CD4-positive, alpha-beta T cell (primary cell): ENCODE data around the gene SLC16A9. TPM values are rescaled to one million over a fixed set of nuclear protein-coding genes. Genes with fewer than 3 reads are reported as not detected.

Source experiments
- ATAC-seq: fragments of 200-7000 bp; cut with Tn5 transposase; one replicate; pipeline ENCODE4 v1.10.0; 2022; ENCODE audit warnings: mild to moderate bottlenecking; ENCODE audit not compliant: poor library complexity
- CTCF ChIA-PET: fragments of 350-600 bp; sonication (Branson Sonifier 250); formaldehyde crosslinking; loops from one replicate; lab custom pipeline; 2021; ENCODE audit warnings: antibody characterized with exemption, inconsistent platforms; lab: Charles Lee
- POLR2A ChIA-PET: fragments of 350-600 bp; sonication (Branson Sonifier 250); formaldehyde crosslinking; loops from one replicate; lab custom pipeline; 2021; ENCODE audit warnings: antibody characterized with exemption, inconsistent platforms; lab: Charles Lee
- DNase-seq, 14 experiments: peaks; one replicate each; pipeline ENCODE4 v3.0.0-alpha.2; 2013 to 2020; ENCODE audit warnings: mixed read lengths in 2 of 14
- H3K27ac ChIP-seq, 2 donors: one replicate each; pipeline versions ENCODE4 v1.5.1 to v1.7.0; 2013; ENCODE audit warnings: low read length in 2 of 2, low read depth in 1 of 2, mild to moderate bottlenecking in 1 of 2
- H3K27me3 ChIP-seq, 2 experiments: 1 replicate in 1 of 2; 2 replicates in 1 of 2; pipeline versions ENCODE4 v1.6.1 to v1.7.0; 2013; ENCODE audit warnings: low read length in 2 of 2, control low read depth in 1 of 2, mild to moderate bottlenecking in 1 of 2, moderate library complexity in 1 of 2; ENCODE audit not compliant: insufficient read depth in 2 of 2, control insufficient read depth in 1 of 2
- H3K36me3 ChIP-seq: one replicate; pipeline ENCODE4 v1.6.1; 2013; ENCODE audit warnings: low read length, control low read depth; ENCODE audit not compliant: insufficient read depth
- H3K4me1 ChIP-seq: one replicate; pipeline ENCODE4 v1.6.1; 2013; ENCODE audit warnings: low read length, control low read depth; ENCODE audit not compliant: insufficient read depth
- H3K4me3 ChIP-seq: one replicate; pipeline ENCODE4 v1.5.1; 2013; ENCODE audit warnings: mild to moderate bottlenecking, low read length, moderate library complexity
- H3K9me3 ChIP-seq, 2 experiments: 1 replicate in 1 of 2; 2 replicates in 1 of 2; pipeline versions ENCODE4 v1.6.1 to v1.7.0; 2013; ENCODE audit warnings: low read length in 2 of 2, mild to moderate bottlenecking in 2 of 2, control low read depth in 1 of 2, moderate library complexity in 1 of 2; ENCODE audit not compliant: control insufficient read depth in 1 of 2, insufficient read depth in 1 of 2
- H3K27ac Mint-ChIP-seq: one replicate; pipeline ENCODE4 v1.8.0; 2020; ENCODE audit warnings: mixed read lengths
- H3K27me3 Mint-ChIP-seq: one replicate; pipeline ENCODE4 v1.8.0; 2021; ENCODE audit warnings: mixed read lengths
- H3K36me3 Mint-ChIP-seq: one replicate; pipeline ENCODE4 v1.8.0; 2021; ENCODE audit warnings: low read depth, mixed read lengths
- H3K4me1 Mint-ChIP-seq: one replicate; pipeline ENCODE4 v1.8.0; 2021; ENCODE audit warnings: low read depth, mixed read lengths
- H3K4me3 Mint-ChIP-seq: one replicate; pipeline ENCODE4 v1.8.0; 2020; ENCODE audit warnings: mild to moderate bottlenecking, mixed read lengths
- H3K9me3 Mint-ChIP-seq: one replicate; pipeline ENCODE4 v1.8.0; 2020; ENCODE audit warnings: mixed read lengths
- intact Hi-C, 2 experiments: fragments of 100-400 bp; cut with DNase I in 1 of 2; cut with micrococcal nuclease in 1 of 2; formaldehyde crosslinking; loops; one replicate each; pipeline versions ENCODE4 v1.15.1 to v1.9.0; 2023 to 2025; cut with DNase I, micrococcal nuclease
- total RNA-seq, 174 experiments: library from RNA in 2 of 174; stranded (reverse) in 2 of 174; gene quantifications; one replicate each; pipeline ENCODE4 v1.2.3 and lab custom pipeline; 2021 to 2026
- TF ChIP-seq, protein P1 (sequence below): fragments of 200-600 bp; IDR thresholded peaks from one replicate; pipeline ENCODE4 v1.8.0; 2022; ENCODE audit warnings: antibody characterized with exemption, mild to moderate bottlenecking

Gene SLC16A9
- total RNA-seq, 2 experiments from 2014 or later = not detected

DNA sequence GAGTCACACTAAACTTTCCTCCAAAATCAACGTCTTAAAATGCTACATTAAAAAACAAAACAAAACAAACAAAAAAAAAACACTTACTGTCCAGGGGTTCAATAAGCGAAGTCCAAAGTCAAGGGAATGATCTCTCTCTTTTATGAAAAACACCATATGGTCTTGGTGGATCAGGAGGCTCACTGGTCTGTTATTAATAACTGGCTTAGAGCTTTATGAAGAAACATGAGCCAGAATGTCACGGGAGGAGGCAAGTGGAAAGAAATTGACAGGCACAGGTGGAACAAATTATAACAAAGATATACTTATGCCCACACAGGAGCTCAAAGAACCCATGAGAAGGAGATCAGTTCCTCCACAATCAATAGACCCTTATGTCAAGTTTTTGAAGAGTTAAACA lies 43.6 kb upstream of the SLC16A9 start, which contains the start of gene MRLN:
Gene MRLN (minus strand): TSS at position 189 of the 400 bp plus-strand sequence.
- ATAC-seq (no peak), DNase-seq (no peak)
- no peak within 1 kb of the TSS for H3K27ac ChIP-seq
- H3K36me3 Mint-ChIP-seq = no peaks in the 10 kb centered on the region
- no peaks in the 10 kb centered on the region for H3K27me3 ChIP-seq
- H3K4me1 ChIP-seq = no peaks in the 10 kb centered on the region
- no peaks in the 10 kb centered on the region for H3K36me3 ChIP-seq
- peaks cover 17% of the 10 kb centered on the region for H3K27me3 Mint-ChIP-seq
- H3K27ac Mint-ChIP-seq = no peak within 1 kb of the TSS
- no peaks in the 10 kb centered on the region for H3K4me1 Mint-ChIP-seq
- CTCF ChIA-PET = no interaction called here
- H3K9me3 ChIP-seq = no peaks in the 10 kb centered on the region
- H3K4me3 Mint-ChIP-seq = no peak within 1 kb of the TSS
- H3K9me3 Mint-ChIP-seq = no peaks in the 10 kb centered on the region
- POLR2A ChIA-PET = no interaction called here
- no peak within 1 kb of the TSS for H3K4me3 ChIP-seq
- TF ChIP-seq, protein P1, sequence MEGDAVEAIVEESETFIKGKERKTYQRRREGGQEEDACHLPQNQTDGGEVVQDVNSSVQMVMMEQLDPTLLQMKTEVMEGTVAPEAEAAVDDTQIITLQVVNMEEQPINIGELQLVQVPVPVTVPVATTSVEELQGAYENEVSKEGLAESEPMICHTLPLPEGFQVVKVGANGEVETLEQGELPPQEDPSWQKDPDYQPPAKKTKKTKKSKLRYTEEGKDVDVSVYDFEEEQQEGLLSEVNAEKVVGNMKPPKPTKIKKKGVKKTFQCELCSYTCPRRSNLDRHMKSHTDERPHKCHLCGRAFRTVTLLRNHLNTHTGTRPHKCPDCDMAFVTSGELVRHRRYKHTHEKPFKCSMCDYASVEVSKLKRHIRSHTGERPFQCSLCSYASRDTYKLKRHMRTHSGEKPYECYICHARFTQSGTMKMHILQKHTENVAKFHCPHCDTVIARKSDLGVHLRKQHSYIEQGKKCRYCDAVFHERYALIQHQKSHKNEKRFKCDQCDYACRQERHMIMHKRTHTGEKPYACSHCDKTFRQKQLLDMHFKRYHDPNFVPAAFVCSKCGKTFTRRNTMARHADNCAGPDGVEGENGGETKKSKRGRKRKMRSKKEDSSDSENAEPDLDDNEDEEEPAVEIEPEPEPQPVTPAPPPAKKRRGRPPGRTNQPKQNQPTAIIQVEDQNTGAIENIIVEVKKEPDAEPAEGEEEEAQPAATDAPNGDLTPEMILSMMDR = no peak
- intact Hi-C loops = no loop called here

DNA sequence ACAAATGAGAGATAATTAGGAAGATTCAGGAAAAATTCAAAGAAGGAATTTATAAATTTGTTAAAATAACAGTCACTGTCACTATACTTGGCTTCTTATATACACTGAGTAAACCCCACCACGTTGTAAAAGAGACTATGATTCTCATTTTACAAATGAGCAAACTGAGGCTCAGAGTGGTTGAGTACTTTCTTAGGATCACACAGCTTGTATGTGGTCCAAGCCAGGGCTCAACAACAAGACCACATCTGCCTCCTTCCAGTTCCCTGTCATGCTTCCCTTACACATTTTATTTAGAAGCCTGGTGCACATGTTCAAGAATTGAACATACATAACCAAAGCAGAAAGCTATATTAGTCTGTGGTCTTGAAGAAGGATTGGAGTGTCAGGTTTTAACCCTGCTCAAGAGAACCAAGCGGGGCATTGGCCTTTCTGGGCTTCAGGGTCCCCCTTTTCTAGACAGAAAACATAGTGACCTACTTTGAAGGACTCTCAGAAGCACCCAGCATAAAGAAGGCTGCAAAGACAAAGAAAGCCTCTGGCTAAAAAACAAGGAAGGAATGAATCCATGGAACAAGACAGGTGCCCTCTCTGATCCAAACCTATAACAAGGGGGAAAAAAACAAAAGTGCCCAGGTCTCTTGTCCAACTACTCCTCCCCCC lies 42.8 kb upstream of the SLC16A9 start:
- H3K36me3 ChIP-seq = no peaks in the 10 kb centered on the region
- no peak overlapping the region for H3K27ac ChIP-seq
- H3K9me3 ChIP-seq = no peaks in the 10 kb centered on the region
- H3K27me3 Mint-ChIP-seq = peaks cover 20% of the 10 kb centered on the region
- ATAC-seq (no peak), DNase-seq (no peak)
- H3K27me3 ChIP-seq = no peaks in the 10 kb centered on the region
- no peak overlapping the region for H3K27ac Mint-ChIP-seq
- no peak overlapping the region for H3K4me3 Mint-ChIP-seq
- H3K36me3 Mint-ChIP-seq = no peaks in the 10 kb centered on the region
- H3K4me3 ChIP-seq = no peak overlapping the region
- TF ChIP-seq, protein P1 = no peak
- H3K4me1 Mint-ChIP-seq = no peaks in the 10 kb centered on the region
- POLR2A ChIA-PET = no interaction called here
- no peaks in the 10 kb centered on the region for H3K4me1 ChIP-seq
- CTCF ChIA-PET = no interaction called here
- no peaks in the 10 kb centered on the region for H3K9me3 Mint-ChIP-seq
- intact Hi-C loops = no loop called here

DNA sequence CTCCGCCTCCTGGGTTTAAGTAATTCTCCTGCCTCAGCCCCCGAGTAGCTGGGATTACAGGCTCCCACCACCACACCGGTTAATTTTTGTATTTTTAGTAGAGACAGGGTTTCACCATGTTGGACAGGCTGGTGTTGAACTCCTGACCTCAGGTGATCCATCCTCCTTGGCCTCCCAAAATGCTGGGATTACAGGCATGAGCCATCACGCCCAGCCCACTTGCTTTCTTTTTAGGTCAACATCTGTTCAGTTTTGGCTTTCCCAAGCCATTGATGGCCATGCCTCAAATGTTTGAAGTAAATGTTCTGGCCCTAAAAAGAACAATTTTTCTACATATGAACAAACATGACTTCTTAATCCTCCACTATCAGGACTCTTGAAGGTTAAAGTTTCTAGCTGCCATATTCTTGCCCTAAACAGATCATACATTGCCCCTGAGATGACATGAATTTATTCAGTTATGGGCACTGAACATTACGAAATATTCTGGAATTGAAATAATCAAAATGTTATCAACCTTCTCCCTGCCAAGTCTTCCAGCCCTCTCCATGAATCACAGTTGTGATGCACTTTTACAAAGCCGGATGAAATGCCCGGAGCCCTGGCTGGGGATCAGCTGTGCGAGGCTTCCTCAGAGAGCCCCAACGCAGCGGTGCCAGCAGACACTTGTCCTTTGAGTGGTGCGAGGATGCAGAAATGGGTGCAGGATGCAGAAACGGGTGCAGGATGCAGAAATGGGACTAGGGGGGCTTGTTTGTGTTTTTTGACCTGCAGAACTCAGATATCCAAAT lies 40.7 kb upstream of the SLC16A9 start:
- Mint-ChIP-seq H3K9me3 (no peaks in the 10 kb centered on the region), H3K27me3 (peaks cover 20% of the 10 kb centered on the region), H3K36me3 (no peaks in the 10 kb centered on the region), H3K4me1 (no peaks in the 10 kb centered on the region), H3K27ac (no peak overlapping the region), H3K4me3 (no peak overlapping the region)
- CTCF ChIA-PET = no interaction called here
- no peaks in the 10 kb centered on the region for H3K9me3 ChIP-seq
- no peak overlapping the region for H3K27ac ChIP-seq
- no peaks in the 10 kb centered on the region for H3K4me1 ChIP-seq
- H3K27me3 ChIP-seq = no peaks in the 10 kb centered on the region
- H3K36me3 ChIP-seq = no peaks in the 10 kb centered on the region
- no peak for ATAC-seq
- TF ChIP-seq, protein P1 = no peak
- intact Hi-C loops = no loop called here
- DNase-seq = no peak
- H3K4me3 ChIP-seq = no peak overlapping the region
- POLR2A ChIA-PET = no interaction called here
